Activated CD8-positive, alpha-beta T cell treated with anti-CD3 and anti-CD28 coated beads, Interleukin-2, amount 10 ng/mL, durations not matched to agents 7 days and 5 days (primary cell): ENCODE measurements around the gene IRX4. TPM values are rescaled to one million over a fixed set of nuclear protein-coding genes. Genes with fewer than 3 reads are reported as not detected.

Source experiments
- ATAC-seq: fragments of 150-1000 bp; cut with Tn5 transposase; one replicate; pipeline ENCODE4 v1.10.0; 2021; ENCODE audit warnings: moderate library complexity
- CTCF ChIA-PET: fragments of 350-600 bp; sonication (Branson Sonifier 250); formaldehyde crosslinking; loops from one replicate; lab custom pipeline; 2021; ENCODE audit warnings: antibody characterized with exemption; lab: Charles Lee
- POLR2A ChIA-PET: fragments of 350-600 bp; sonication (Branson Sonifier 250); formaldehyde crosslinking; loops from one replicate; lab custom pipeline; 2021; ENCODE audit warnings: antibody characterized with exemption; lab: Charles Lee
- DNase-seq: peaks from one replicate; pipeline ENCODE4 v3.0.0-alpha.2; 2020
- H3K27ac Mint-ChIP-seq: one replicate; pipeline ENCODE4 v1.8.0; 2021; ENCODE audit warnings: mild to moderate bottlenecking, mixed read lengths
- H3K27me3 Mint-ChIP-seq: one replicate; pipeline ENCODE4 v1.8.0; 2021; ENCODE audit warnings: low read depth, mixed read lengths
- H3K36me3 Mint-ChIP-seq: one replicate; pipeline ENCODE4 v1.8.0; 2021; ENCODE audit warnings: low read depth, mixed read lengths
- H3K4me1 Mint-ChIP-seq: one replicate; pipeline ENCODE4 v1.8.0; 2021; ENCODE audit warnings: low read depth, mixed read lengths
- H3K4me3 Mint-ChIP-seq: one replicate; pipeline ENCODE4 v1.8.0; 2021; ENCODE audit warnings: mild to moderate bottlenecking, mixed read lengths
- H3K9me3 Mint-ChIP-seq: one replicate; pipeline ENCODE4 v1.8.0; 2022; ENCODE audit warnings: mixed read lengths; ENCODE audit not compliant: insufficient read depth
- total RNA-seq, 2 experiments: library from RNA; stranded (reverse); gene quantifications; one replicate each; pipeline ENCODE4 v1.2.3, GENCODE V29; 2021

IRX4 gene
- total RNA-seq, 2 experiments from 2014 or later: not detected

GRCh38 chr5:1856596-1857255, 26.0 kb downstream of the IRX4 start:
- H3K27me3 Mint-ChIP-seq: peaks cover 17% of the 10 kb centered on the region
- ATAC-seq (no peak), DNase-seq (no peak)
- no peak overlapping the region for H3K4me3 Mint-ChIP-seq
- POLR2A ChIA-PET: no interaction called here
- no peaks in the 10 kb centered on the region for H3K9me3 Mint-ChIP-seq
- H3K27ac Mint-ChIP-seq: no peak overlapping the region
- no peaks in the 10 kb centered on the region for H3K36me3 Mint-ChIP-seq
- CTCF ChIA-PET: no interaction called here
- H3K4me1 Mint-ChIP-seq: no peaks in the 10 kb centered on the region

- no peaks in the 10 kb centered on the region for H3K36me3 Mint-ChIP-seq
Measured at GRCh38 chr5:1855596-1855995, 27.1 kb downstream of the IRX4 start.

GRCh38 chr5:1855075-1855474, 27.6 kb downstream of the IRX4 start:
- H3K9me3 Mint-ChIP-seq: no peaks in the 10 kb centered on the region
- H3K27me3 Mint-ChIP-seq: peaks cover 26% of the 10 kb centered on the region
- DNase-seq (no peak), ATAC-seq (no peak)
- CTCF ChIA-PET: no interaction called here
- no peaks in the 10 kb centered on the region for H3K4me1 Mint-ChIP-seq
- H3K27ac Mint-ChIP-seq: no peak overlapping the region
- H3K4me3 Mint-ChIP-seq: no peak overlapping the region
- POLR2A ChIA-PET: no interaction called here
- no peaks in the 10 kb centered on the region for H3K36me3 Mint-ChIP-seq

More at GRCh38 chr5:1855596-1855995, 27.1 kb downstream of the IRX4 start:
- ATAC-seq (no peak), DNase-seq (no peak)
- ChIA-PET CTCF (no interaction called here), POLR2A (no interaction called here)
- H3K27me3 Mint-ChIP-seq: peaks cover 22% of the 10 kb centered on the region
- no peaks in the 10 kb centered on the region for H3K4me1 Mint-ChIP-seq
- no peak overlapping the region for H3K27ac Mint-ChIP-seq
- no peaks in the 10 kb centered on the region for H3K9me3 Mint-ChIP-seq
- H3K4me3 Mint-ChIP-seq: no peak overlapping the region

GRCh38 chr5:1853531-1853930, 29.2 kb downstream of the IRX4 start:
- DNase-seq (no peak), ATAC-seq (no peak)
- ChIA-PET CTCF (no interaction called here), POLR2A (no interaction called here)
- no peak overlapping the region for H3K4me3 Mint-ChIP-seq
- no peaks in the 10 kb centered on the region for H3K4me1 Mint-ChIP-seq
- no peak overlapping the region for H3K27ac Mint-ChIP-seq
- peaks cover 33% of the 10 kb centered on the region for H3K27me3 Mint-ChIP-seq
- H3K9me3 Mint-ChIP-seq: no peaks in the 10 kb centered on the region
- no peaks in the 10 kb centered on the region for H3K36me3 Mint-ChIP-seq

GRCh38 chr5:1852324-1852947, 30.3 kb downstream of the IRX4 start:
- Mint-ChIP-seq H3K27ac (no peak overlapping the region), H3K4me1 (no peaks in the 10 kb centered on the region), H3K27me3 (peaks cover 33% of the 10 kb centered on the region), H3K36me3 (no peaks in the 10 kb centered on the region), H3K9me3 (no peaks in the 10 kb centered on the region), H3K4me3 (no peak overlapping the region)
- no peak for ATAC-seq
- ChIA-PET POLR2A (no interaction called here), CTCF (no interaction called here)
- no peak for DNase-seq

GRCh38 chr5:1851290-1851934, 31.3 kb downstream of the IRX4 start:
- POLR2A ChIA-PET: no interaction called here
- CTCF ChIA-PET: no interaction called here
- no peak overlapping the region for H3K27ac Mint-ChIP-seq

GRCh38 chr5:1850324-1851154, 32.2 kb downstream of the IRX4 start:
- H3K4me1 Mint-ChIP-seq: no peaks in the 10 kb centered on the region
- H3K27me3 Mint-ChIP-seq: peaks cover 30% of the 10 kb centered on the region
- no peak for DNase-seq
- no peak for ATAC-seq
- POLR2A ChIA-PET: no interaction called here
- no peak overlapping the region for H3K27ac Mint-ChIP-seq
- CTCF ChIA-PET: no interaction called here
- H3K4me3 Mint-ChIP-seq: no peak overlapping the region
- no peaks in the 10 kb centered on the region for H3K36me3 Mint-ChIP-seq
- no peaks in the 10 kb centered on the region for H3K9me3 Mint-ChIP-seq

More at GRCh38 chr5:1851290-1851934, 31.3 kb downstream of the IRX4 start:
- Mint-ChIP-seq H3K4me3 (no peak overlapping the region), H3K36me3 (no peaks in the 10 kb centered on the region), H3K9me3 (no peaks in the 10 kb centered on the region), H3K27me3 (peaks cover 33% of the 10 kb centered on the region), H3K4me1 (no peaks in the 10 kb centered on the region)
- DNase-seq: no peak
- no peak for ATAC-seq

- DNase-seq (no peak), ATAC-seq (no peak)
- H3K27me3 Mint-ChIP-seq: peaks cover 23% of the 10 kb centered on the region
- H3K4me1 Mint-ChIP-seq: no peaks in the 10 kb centered on the region
- H3K9me3 Mint-ChIP-seq: no peaks in the 10 kb centered on the region
- no peaks in the 10 kb centered on the region for H3K36me3 Mint-ChIP-seq
- no peak overlapping the region for H3K27ac Mint-ChIP-seq
- ChIA-PET POLR2A (no interaction called here), CTCF (no interaction called here)
- H3K4me3 Mint-ChIP-seq: no peak overlapping the region
Measured at GRCh38 chr5:1847611-1848010, 35.1 kb downstream of the IRX4 start.

- DNase-seq (no peak), ATAC-seq (no peak)
- H3K36me3 Mint-ChIP-seq: no peaks in the 10 kb centered on the region
- H3K27ac Mint-ChIP-seq: no peak overlapping the region
- no peak overlapping the region for H3K4me3 Mint-ChIP-seq
- ChIA-PET CTCF (no interaction called here), POLR2A (no interaction called here)
- no peaks in the 10 kb centered on the region for H3K9me3 Mint-ChIP-seq
- peaks cover 26% of the 10 kb centered on the region for H3K27me3 Mint-ChIP-seq
- no peaks in the 10 kb centered on the region for H3K4me1 Mint-ChIP-seq
Measured at GRCh38 chr5:1847056-1847455, 35.7 kb downstream of the IRX4 start.

- Mint-ChIP-seq H3K27me3 (peaks cover 21% of the 10 kb centered on the region), H3K4me3 (no peak overlapping the region), H3K27ac (no peak overlapping the region), H3K4me1 (no peaks in the 10 kb centered on the region), H3K9me3 (no peaks in the 10 kb centered on the region), H3K36me3 (no peaks in the 10 kb centered on the region)
- POLR2A ChIA-PET: no interaction called here
- DNase-seq (no peak), ATAC-seq (no peak)
- CTCF ChIA-PET: no interaction called here
Measured at GRCh38 chr5:1846583-1846982, 36.1 kb downstream of the IRX4 start.

- peaks cover 19% of the 10 kb centered on the region for H3K27me3 Mint-ChIP-seq
- POLR2A ChIA-PET: no interaction called here
- H3K27ac Mint-ChIP-seq: no peak overlapping the region
- CTCF ChIA-PET: no interaction called here
- DNase-seq (no peak), ATAC-seq (no peak)
- no peaks in the 10 kb centered on the region for H3K36me3 Mint-ChIP-seq
- H3K9me3 Mint-ChIP-seq: no peaks in the 10 kb centered on the region
- H3K4me1 Mint-ChIP-seq: no peaks in the 10 kb centered on the region
- H3K4me3 Mint-ChIP-seq: no peak overlapping the region
Measured at GRCh38 chr5:1845696-1846095, 37.0 kb downstream of the IRX4 start.
